Measurements from ENCODE around the gene ANKS3.
"Not testable (repeated sequence)": the region's sequence is repeated elsewhere in the genome, so short reads cannot be mapped to it uniquely, and the experiment has no call there.

Gene ANKS3

DNA sequence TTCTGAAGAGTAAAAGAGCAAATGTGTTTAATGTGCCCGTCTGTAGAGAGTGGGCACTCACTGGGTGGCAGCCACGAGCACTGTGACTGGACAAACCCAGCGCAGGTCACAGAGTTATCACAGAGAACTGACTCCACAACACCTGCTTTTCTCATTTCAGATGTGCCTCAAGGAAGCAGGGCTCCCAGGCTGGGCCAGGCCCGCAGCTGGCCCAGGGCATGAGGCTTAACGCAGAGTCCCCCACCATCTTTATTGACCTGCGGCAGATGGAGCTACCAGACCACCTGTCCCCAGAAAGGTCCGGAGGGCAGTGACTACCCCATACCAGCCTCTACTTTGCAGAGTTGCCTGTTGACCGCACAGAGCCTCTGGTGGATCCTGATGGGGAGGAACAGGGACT is 12.1 kb upstream of the ANKS3 start:
- Mint-ChIP-seq H3K4me1 (ENCODE audit: low read depth) (peaks cover 26% of the 10 kb centered on the region), H3K27me3 (no peaks in the 10 kb centered on the region), H3K36me3 (ENCODE audit: low read depth) (no peaks in the 10 kb centered on the region), H3K4me3 (no peak overlapping the region), H3K9me3 (no peaks in the 10 kb centered on the region), H3K27ac (peak overlapping the region; percentile 31)

- H3K36me3 Mint-ChIP-seq (ENCODE audit: low read depth), result no peaks in the 10 kb centered on the region
- no peaks in the 10 kb centered on the region for H3K27me3 Mint-ChIP-seq
- H3K27ac Mint-ChIP-seq, result no peak overlapping the region
- peaks cover 26% of the 10 kb centered on the region for H3K4me1 Mint-ChIP-seq (ENCODE audit: low read depth)
- no peaks in the 10 kb centered on the region for H3K9me3 Mint-ChIP-seq
- no peak overlapping the region for H3K4me3 Mint-ChIP-seq
Observed at GRCh38 chr16:4745274-4745569, 11.2 kb upstream of the ANKS3 start.

DNA sequence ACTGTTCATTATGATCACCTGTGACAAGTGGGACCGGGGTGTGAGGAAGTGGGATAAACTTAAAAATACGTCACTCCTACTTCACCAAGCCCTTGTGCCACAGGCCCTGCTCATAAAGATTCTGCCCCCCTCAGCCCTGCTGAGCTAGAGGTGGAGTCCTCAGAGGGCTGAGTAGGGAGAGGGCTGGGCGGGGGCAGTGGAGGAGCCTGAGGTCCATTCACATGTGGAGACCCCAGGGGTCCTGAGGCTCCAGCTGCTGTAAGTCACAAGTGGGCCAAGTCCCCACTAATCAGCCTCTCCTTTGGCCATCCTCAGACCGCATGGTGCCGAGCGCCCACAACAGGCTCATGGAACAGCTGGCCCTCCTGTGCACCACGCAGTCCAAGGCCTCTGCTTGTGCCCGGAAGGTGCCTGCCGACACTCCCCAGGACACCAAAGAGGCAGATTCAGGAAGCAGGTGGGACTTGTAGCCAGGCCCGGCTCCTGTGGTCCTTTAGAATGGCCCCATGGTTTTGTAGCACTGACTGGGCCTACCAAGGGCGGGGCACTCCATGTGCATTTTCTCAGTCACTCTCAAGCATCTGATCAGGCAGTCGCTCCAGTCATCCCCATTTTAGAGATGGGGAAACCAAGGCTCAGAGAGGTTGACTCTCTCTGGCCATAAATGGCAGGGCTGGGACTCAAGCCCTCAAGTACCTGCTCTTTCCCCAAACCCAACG is 10.6 kb upstream of the ANKS3 start:
- Mint-ChIP-seq H3K36me3 (ENCODE audit: low read depth) (no peaks in the 10 kb centered on the region), H3K4me1 (ENCODE audit: low read depth) (peaks cover 26% of the 10 kb centered on the region)

DNA sequence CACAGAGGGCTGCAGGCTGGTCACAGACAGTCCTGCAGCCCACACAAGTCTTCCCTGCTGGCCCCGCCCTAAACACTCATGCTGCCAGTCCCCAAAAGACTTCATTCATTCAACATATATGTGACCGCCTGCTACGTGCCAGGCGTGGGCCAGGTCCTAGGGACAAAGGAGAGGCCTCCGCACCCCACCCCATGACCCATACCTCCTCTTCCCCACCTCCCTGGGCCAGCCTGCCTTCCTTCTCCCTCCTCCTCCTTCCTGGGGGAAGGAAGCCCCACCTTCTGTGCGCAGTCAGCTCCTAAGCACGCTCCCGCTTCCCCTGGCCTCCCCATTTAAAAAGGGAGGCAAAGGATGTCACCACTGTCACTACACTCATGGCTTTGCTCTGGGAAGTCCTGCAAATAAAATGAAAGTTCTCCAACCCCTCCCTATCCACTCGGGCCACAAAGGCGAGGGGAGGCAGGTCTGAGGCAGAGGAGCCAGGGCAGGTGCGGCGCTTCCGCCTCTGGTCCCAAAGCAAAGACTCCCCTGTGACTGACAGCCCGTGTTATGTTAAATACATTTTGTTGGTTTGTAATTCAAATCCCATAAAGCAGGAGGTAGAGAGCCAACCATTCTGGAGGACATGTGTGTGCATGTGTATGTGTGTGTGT is 9.3 kb upstream of the ANKS3 start:
- Mint-ChIP-seq H3K4me1 (ENCODE audit: low read depth) (peaks cover 22% of the 10 kb centered on the region), H3K4me3 (peak overlapping the region; percentile 32), H3K27me3 (no peaks in the 10 kb centered on the region), H3K36me3 (ENCODE audit: low read depth) (no peaks in the 10 kb centered on the region), H3K9me3 (no peaks in the 10 kb centered on the region), H3K27ac (no peak overlapping the region)

More for the DNA sequence above, 10.6 kb upstream of the ANKS3 start:
- no peaks in the 10 kb centered on the region for H3K27me3 Mint-ChIP-seq
- no peaks in the 10 kb centered on the region for H3K9me3 Mint-ChIP-seq
- no peak overlapping the region for H3K27ac Mint-ChIP-seq
- H3K4me3 Mint-ChIP-seq, result no peak overlapping the region

DNA sequence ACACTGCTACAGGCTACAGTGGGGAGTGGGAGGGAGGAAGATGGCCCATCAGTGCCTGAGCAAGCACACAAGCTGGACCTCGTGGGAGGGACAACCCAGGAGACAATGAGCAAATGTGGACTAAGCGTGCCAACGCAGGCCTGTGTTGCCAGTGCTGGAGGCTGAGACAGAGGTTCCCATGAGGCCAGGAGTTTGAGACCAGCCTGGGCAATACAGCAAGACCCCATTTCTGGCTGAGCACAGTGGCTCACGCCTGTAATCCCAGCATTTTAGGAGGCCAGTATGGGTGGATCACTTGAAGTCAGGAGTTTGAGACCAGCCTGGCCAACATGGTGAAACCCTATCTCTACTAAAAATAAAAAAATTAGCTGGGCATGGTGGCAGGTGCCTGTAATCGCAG is 4.3 kb upstream of the ANKS3 start:
- H3K4me1 Mint-ChIP-seq (ENCODE audit: low read depth), result peaks cover 18% of the 10 kb centered on the region
- not testable (repeated sequence) for H3K27me3 Mint-ChIP-seq; H3K27ac Mint-ChIP-seq; H3K4me3 Mint-ChIP-seq; H3K9me3 Mint-ChIP-seq; H3K36me3 Mint-ChIP-seq (ENCODE audit: low read depth)

DNA sequence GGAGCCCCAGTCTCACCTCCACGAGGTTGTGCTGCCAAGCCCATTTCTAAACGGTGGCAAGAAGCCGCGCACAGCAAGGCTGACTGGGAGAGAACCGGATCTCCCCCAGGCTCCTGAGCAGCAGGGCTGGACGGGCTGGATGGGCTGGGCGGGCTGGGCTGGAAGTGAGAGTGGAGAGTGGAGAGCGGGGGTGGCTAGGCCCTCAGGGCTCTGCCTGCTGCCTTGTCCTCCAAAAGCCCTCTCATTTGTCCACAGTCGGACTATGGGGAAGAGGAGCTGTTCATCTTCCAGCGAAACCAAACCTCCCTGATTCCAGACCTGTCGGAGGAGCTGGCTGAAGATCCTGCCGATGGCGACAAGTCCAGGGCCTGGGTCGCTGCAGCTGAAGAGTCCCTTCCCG is 3.5 kb upstream of the ANKS3 start:
- Mint-ChIP-seq H3K27me3 (no peaks in the 10 kb centered on the region), H3K27ac (no peak overlapping the region), H3K4me1 (ENCODE audit: low read depth) (peaks cover 19% of the 10 kb centered on the region), H3K36me3 (ENCODE audit: low read depth) (no peaks in the 10 kb centered on the region), H3K4me3 (no peak overlapping the region), H3K9me3 (no peaks in the 10 kb centered on the region)

- Mint-ChIP-seq H3K36me3 (ENCODE audit: low read depth) (no peaks in the 10 kb centered on the region), H3K27ac (peak overlapping the region; percentile 50), H3K9me3 (no peaks in the 10 kb centered on the region), H3K4me3 (no peak overlapping the region), H3K4me1 (ENCODE audit: low read depth) (peaks cover 18% of the 10 kb centered on the region), H3K27me3 (no peaks in the 10 kb centered on the region)
Observed at GRCh38 chr16:4736546-4736945, 2.5 kb upstream of the ANKS3 start.

GRCh38 chr16:4734730-4735535 is 862 bp upstream of the ANKS3 start:
- peaks cover 5% of the 10 kb centered on the region for H3K36me3 Mint-ChIP-seq (ENCODE audit: low read depth)
- no peaks in the 10 kb centered on the region for H3K27me3 Mint-ChIP-seq
- peak overlapping the region; percentile 88 for H3K27ac Mint-ChIP-seq
- peak overlapping the region; percentile 89 for H3K4me3 Mint-ChIP-seq
- no peaks in the 10 kb centered on the region for H3K9me3 Mint-ChIP-seq
- H3K4me1 Mint-ChIP-seq (ENCODE audit: low read depth), result peaks cover 18% of the 10 kb centered on the region

- Mint-ChIP-seq H3K36me3 (ENCODE audit: low read depth) (peaks cover 10% of the 10 kb centered on the region), H3K4me1 (ENCODE audit: low read depth) (peaks cover 18% of the 10 kb centered on the region), H3K4me3 (peak overlapping the region; percentile 89), H3K9me3 (no peaks in the 10 kb centered on the region), H3K27ac (peak overlapping the region; percentile 55), H3K27me3 (no peaks in the 10 kb centered on the region)
Observed at GRCh38 chr16:4733747-4734062, 366 bp downstream of the ANKS3 start.

GRCh38 chr16:4733211-4733742 is 794 bp downstream of the ANKS3 start:
- H3K27me3 Mint-ChIP-seq, result no peaks in the 10 kb centered on the region
- H3K4me3 Mint-ChIP-seq, result peak overlapping the region; percentile 89
- peaks cover 13% of the 10 kb centered on the region for H3K36me3 Mint-ChIP-seq (ENCODE audit: low read depth)
- H3K4me1 Mint-ChIP-seq (ENCODE audit: low read depth), result peaks cover 18% of the 10 kb centered on the region
- H3K27ac Mint-ChIP-seq, result peak overlapping the region; percentile 55
- no peaks in the 10 kb centered on the region for H3K9me3 Mint-ChIP-seq

DNA sequence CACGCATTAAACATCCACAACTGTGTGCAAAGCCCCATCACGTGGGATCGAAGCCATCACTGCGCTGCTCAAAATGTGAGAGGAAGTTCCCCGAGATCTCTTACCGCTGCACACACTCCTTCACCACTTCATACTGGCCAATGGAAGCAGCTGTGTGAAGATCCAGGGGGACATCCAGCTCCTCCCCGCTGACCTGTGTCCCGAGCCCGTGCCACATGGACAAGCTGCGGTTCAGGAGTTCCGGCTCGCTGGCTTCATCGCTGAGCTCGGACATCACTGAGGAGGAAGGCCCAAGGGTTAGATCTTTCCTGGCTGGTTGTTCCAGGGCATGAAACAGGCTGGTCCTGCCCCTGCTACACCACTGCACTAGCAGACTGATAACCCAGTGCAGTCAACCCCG is 4.2 kb downstream of the ANKS3 start:
- H3K27me3 Mint-ChIP-seq, result no peaks in the 10 kb centered on the region
- H3K4me3 Mint-ChIP-seq, result no peak overlapping the region
- peaks cover 12% of the 10 kb centered on the region for H3K4me1 Mint-ChIP-seq (ENCODE audit: low read depth)
- no peaks in the 10 kb centered on the region for H3K9me3 Mint-ChIP-seq
- H3K36me3 Mint-ChIP-seq (ENCODE audit: low read depth), result peaks cover 23% of the 10 kb centered on the region
- no peak overlapping the region for H3K27ac Mint-ChIP-seq

GRCh38 chr16:4728676-4729075 is 5.4 kb downstream of the ANKS3 start:
- Mint-ChIP-seq H3K27ac (no peak overlapping the region), H3K4me1 (ENCODE audit: low read depth) (peaks cover 10% of the 10 kb centered on the region), H3K36me3 (ENCODE audit: low read depth) (peaks cover 24% of the 10 kb centered on the region), H3K4me3 (no peak overlapping the region), H3K9me3 (no peaks in the 10 kb centered on the region), H3K27me3 (no peaks in the 10 kb centered on the region)

DNA sequence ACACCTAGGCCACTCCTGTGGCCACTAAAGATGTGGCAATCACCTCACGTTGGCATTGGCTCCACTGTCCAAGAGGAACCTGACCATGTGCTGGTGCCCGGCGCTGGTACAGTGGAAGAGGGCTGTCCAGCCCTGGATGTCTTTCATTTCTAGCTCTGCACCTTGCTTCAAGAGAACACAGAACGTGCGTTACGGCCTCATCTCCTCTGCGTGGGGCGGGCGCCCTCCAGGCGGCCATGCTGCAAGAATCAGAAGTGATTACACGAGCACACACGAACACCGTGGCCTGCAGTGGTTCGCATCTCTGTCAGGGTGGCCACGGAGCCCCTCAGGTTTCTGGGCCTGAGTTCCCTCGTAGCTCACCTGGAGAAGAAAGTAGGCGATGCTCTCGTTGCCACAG is 7.5 kb downstream of the ANKS3 start:
- no peaks in the 10 kb centered on the region for H3K27me3 Mint-ChIP-seq
- H3K9me3 Mint-ChIP-seq, result no peaks in the 10 kb centered on the region

DNA sequence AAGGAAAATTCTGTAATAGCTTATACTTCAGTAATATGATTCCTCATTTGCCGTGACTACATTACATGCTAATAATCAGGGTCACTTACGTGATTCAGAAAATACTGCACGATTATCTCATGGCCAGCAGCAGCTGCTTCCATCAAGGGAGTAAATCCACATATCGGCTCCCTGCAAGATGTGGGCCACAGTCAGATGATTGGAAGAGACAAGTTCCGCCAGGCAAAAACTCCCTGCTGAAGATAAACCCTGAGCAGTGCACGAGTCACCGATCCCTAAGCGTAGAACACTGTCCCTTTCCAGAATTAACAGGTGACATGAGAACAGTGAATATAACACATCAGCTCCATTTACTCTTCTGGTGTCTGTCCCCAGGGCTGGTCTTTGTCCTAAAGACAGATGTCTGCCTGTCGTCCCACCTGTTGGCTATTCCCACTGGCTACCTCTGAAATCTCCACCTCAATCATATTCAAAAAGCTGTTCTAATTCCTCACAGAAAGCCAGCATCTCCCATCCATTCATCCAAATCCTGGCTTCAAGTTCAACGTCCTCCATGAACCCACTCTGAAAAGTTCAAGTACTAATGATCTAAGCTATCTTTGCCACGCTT is 9.3 kb downstream of the ANKS3 start:
- Mint-ChIP-seq H3K4me1 (ENCODE audit: low read depth) (no peaks in the 10 kb centered on the region), H3K36me3 (ENCODE audit: low read depth) (peaks cover 19% of the 10 kb centered on the region), H3K27me3 (no peaks in the 10 kb centered on the region), H3K4me3 (no peak overlapping the region), H3K27ac (no peak overlapping the region), H3K9me3 (no peaks in the 10 kb centered on the region)

More for the DNA sequence above, 7.5 kb downstream of the ANKS3 start:
- no peak overlapping the region for H3K27ac Mint-ChIP-seq
- peaks cover 24% of the 10 kb centered on the region for H3K36me3 Mint-ChIP-seq (ENCODE audit: low read depth)
- no peaks in the 10 kb centered on the region for H3K4me1 Mint-ChIP-seq (ENCODE audit: low read depth)
- H3K4me3 Mint-ChIP-seq, result no peak overlapping the region
